Parietal lobe (tissue), 2 donors: Measurements from ENCODE around the gene RNF212B. TPM values are rescaled to one million over a fixed set of nuclear protein-coding genes. Genes with fewer than 3 reads are reported as not detected.

Experiments
- small RNA-seq: library from RNA; depleted of rRNA; stranded (forward); fragments of <200 nt; gene quantifications from one replicate; pipeline ENCODE3, GENCODE V24; 2014; ENCODE audit warnings: low replicate concordance
- total RNA-seq: library from RNA; depleted of rRNA; stranded (reverse); fragments of >200 nt; gene quantifications from one replicate; pipeline ENCODE4 v1.2.3, GENCODE V29; 2014

The RNF212B gene
- not detected for total RNA-seq

GRCh38 chr14:23237772-23238594 is at the start of gene RNF212B:
RNF212B (plus strand) TSS chr14:23237936; CDS start chr14:23240346, 2,410 bp downstream.

GRCh38 chr14:23286020-23286901 is 48.5 kb downstream of the RNF212B start, which contains the start of gene HOMEZ:
HOMEZ (minus strand) TSS chr14:23286132; CDS start chr14:23285952, 180 bp downstream.

GRCh38 chr14:23302290-23303225 is 64.8 kb downstream of the RNF212B start, which contains the start of gene PPP1R3E:
PPP1R3E (minus strand) TSS chr14:23302859; CDS start chr14:23302576, 283 bp downstream.

GRCh38 chr14:23306412-23307145 is 68.8 kb downstream of the RNF212B start, which contains the start of gene BCL2L2:
BCL2L2 (plus strand) TSS chr14:23306833; CDS start chr14:23307768, 935 bp downstream.

GRCh38 chr14:23320584-23321571 is 83.1 kb downstream of the RNF212B start, which contains the start of gene PABPN1:
PABPN1 (plus strand) TSS chr14:23321457; CDS start chr14:23321470, 13 bp downstream.

Small RNAs within 50 kb of the gene (small RNA-seq; reads per million reads assigned to genes)
- gene AL049829.1 (not detected), gene RNU6-1046P (not detected)

Other genes with a start within 250 kb of the RNF212B start
- gene C14orf93, start 227.8 kb upstream of the RNF212B start, total RNA-seq: 6.3 TPM
- 127 TPM for gene PSMB5, start 203.0 kb upstream of the RNF212B start, total RNA-seq
- not detected for gene PSMB11, start 195.7 kb upstream of the RNF212B start, total RNA-seq
- gene CDH24, start 180.4 kb upstream of the RNF212B start, total RNA-seq: 22.5 TPM
- gene ACIN1, start 142.8 kb upstream of the RNF212B start, total RNA-seq: 161 TPM
- 14.4 TPM for gene C14orf119, start 142.4 kb upstream of the RNF212B start, total RNA-seq
- gene CIROP, start 132.9 kb upstream of the RNF212B start, total RNA-seq: not detected
- not detected for gene CEBPE, start 118.7 kb upstream of the RNF212B start, total RNA-seq
- 5.0 TPM for gene SLC7A8, start 54.3 kb upstream of the RNF212B start, total RNA-seq
- gene HOMEZ, start 48.2 kb downstream of the RNF212B start, total RNA-seq: 4.1 TPM
- gene PPP1R3E, start 64.9 kb downstream of the RNF212B start, total RNA-seq: 12.8 TPM
- 20.3 TPM for gene BCL2L2, start 68.9 kb downstream of the RNF212B start, total RNA-seq
- gene PABPN1, start 83.5 kb downstream of the RNF212B start, total RNA-seq: 94.8 TPM
- gene SLC22A17, start 115.0 kb downstream of the RNF212B start, total RNA-seq: 164 TPM
- 24.1 TPM for gene EFS, start 127.2 kb downstream of the RNF212B start, total RNA-seq
- gene IL25, start 134.9 kb downstream of the RNF212B start, total RNA-seq: not detected
- 1.3 TPM for gene CMTM5, start 139.1 kb downstream of the RNF212B start, total RNA-seq
- not detected for gene MYH6, start 170.3 kb downstream of the RNF212B start, total RNA-seq
- gene MYH7, start 197.7 kb downstream of the RNF212B start, total RNA-seq: 0.31 TPM
- 46.3 TPM for gene NGDN, start 231.8 kb downstream of the RNF212B start, total RNA-seq